Neural progenitor cell (in vitro differentiated cells): ENCODE data around the gene ZNF267. TPM values are rescaled to one million over a fixed set of nuclear protein-coding genes. Genes with fewer than 3 reads are reported as not detected.

ENCODE experiments used
- DNase-seq: peaks from one replicate; pipeline ENCODE4 v3.0.0-alpha.2; 2016; ENCODE audit warnings: low spot score
- H2AFZ ChIP-seq: fragments of 200-600 bp; sonication (generic); replicated peaks from 2 replicates; pipeline ENCODE4 v1.6.1; 2016; ENCODE audit warnings: antibody characterized with exemption
- H3F3A ChIP-seq: fragments of 200-600 bp; sonication (generic); 2 replicates; pipeline ENCODE4 v1.6.1; 2016; ENCODE audit warnings: antibody characterized with exemption, low read depth
- H3K27ac ChIP-seq: fragments of 200-600 bp; sonication (generic); 2 replicates; pipeline ENCODE4 v1.5.1; 2016; ENCODE audit warnings: mild to moderate bottlenecking
- H3K27me3 ChIP-seq: fragments of 200-600 bp; sonication (generic); 2 replicates; pipeline ENCODE4 v1.6.1; 2016; ENCODE audit warnings: mild to moderate bottlenecking, moderate library complexity
- H3K36me3 ChIP-seq: fragments of 200-600 bp; sonication (generic); 2 replicates; pipeline ENCODE4 v1.5.1; 2016
- H3K4me1 ChIP-seq: fragments of 200-600 bp; sonication (generic); 2 replicates; pipeline ENCODE4 v1.6.1; 2016; ENCODE audit warnings: mixed run types
- H3K4me2 ChIP-seq: fragments of 200-600 bp; sonication (generic); 2 replicates; pipeline ENCODE4 v1.6.1; 2016
- H3K4me3 ChIP-seq: fragments of 200-600 bp; sonication (generic); 2 replicates; pipeline ENCODE4 v1.5.1; 2016
- H3K79me2 ChIP-seq: fragments of 200-600 bp; sonication (generic); 2 replicates; pipeline ENCODE4 v1.6.1; 2016; ENCODE audit warnings: low read depth
- H3K9ac ChIP-seq: fragments of 200-600 bp; sonication (generic); 2 replicates; pipeline ENCODE4 v1.6.1; 2016
- H3K9me3 ChIP-seq: fragments of 200-600 bp; sonication (generic); 2 replicates; pipeline ENCODE4 v1.5.1; 2016; ENCODE audit warnings: low read depth
- H4K20me1 ChIP-seq: fragments of 200-600 bp; sonication (generic); 2 replicates; pipeline ENCODE4 v1.6.1; 2016; ENCODE audit warnings: low read depth
- H3K27ac Mint-ChIP-seq: 3 replicates; pipeline ENCODE4 v1.8.0; 2021; ENCODE audit warnings: mixed read lengths
- H3K27me3 Mint-ChIP-seq: 2 replicates; pipeline ENCODE4 v1.8.0; 2022; ENCODE audit warnings: low read depth, mild to moderate bottlenecking, inconsistent platforms, moderate library complexity, mixed read lengths; ENCODE audit not compliant: insufficient read depth
- H3K36me3 Mint-ChIP-seq: 3 replicates; pipeline ENCODE4 v1.8.0; 2021; ENCODE audit warnings: mixed read lengths
- H3K4me1 Mint-ChIP-seq: 3 replicates; pipeline ENCODE4 v1.8.0; 2021; ENCODE audit warnings: mixed read lengths
- H3K4me3 Mint-ChIP-seq: 3 replicates; pipeline ENCODE4 v1.8.0; 2021; ENCODE audit warnings: mild to moderate bottlenecking, moderate library complexity, mixed read lengths
- H3K9me3 Mint-ChIP-seq: 3 replicates; pipeline ENCODE4 v1.8.0; 2020; ENCODE audit warnings: mixed read lengths
- CTCF ChIP-seq: fragments of 200-600 bp; sonication (generic); IDR thresholded peaks from 2 replicates; pipeline ENCODE4 v1.5.1; 2017; ENCODE audit warnings: antibody characterized with exemption, mild to moderate bottlenecking
- EZH2 ChIP-seq: fragments of 200-600 bp; sonication (generic); IDR thresholded peaks from 2 replicates; pipeline ENCODE4 v1.6.1; 2017; ENCODE audit warnings: antibody characterized with exemption, mild to moderate bottlenecking, moderate library complexity
- EZH2phosphoT487 ChIP-seq: fragments of 200-600 bp; sonication (generic); IDR thresholded peaks from 2 replicates; pipeline ENCODE4 v1.6.1; 2017; ENCODE audit warnings: antibody characterized with exemption
- total RNA-seq: library from RNA; depleted of rRNA; stranded (reverse); fragments of >200 nt; gene quantifications from 2 replicates; pipeline ENCODE4 v1.2.3, GENCODE V29; 2015; ENCODE audit warnings: low replicate concordance

ZNF267 gene
- total RNA-seq, 1 donor from 2014 or later, result 22.0 TPM

GRCh38 chr16:31879937-31880321, 6.3 kb downstream of the ZNF267 start:
- H3K36me3 Mint-ChIP-seq, result peaks cover 71% of the 10 kb centered on the region

GRCh38 chr16:31880322-31880979, 6.8 kb downstream of the ZNF267 start:
- Histone ChIP-seq H3K27ac (no peak overlapping the region), H3K27me3 (no peaks in the 10 kb centered on the region), H3K4me2 (no peak overlapping the region), H3K9ac (no peak overlapping the region), H3F3A (no peaks in the 10 kb centered on the region), H4K20me1 (peaks cover 17% of the 10 kb centered on the region), H3K36me3 (peaks cover 3% of the 10 kb centered on the region), H3K4me3 (no peak overlapping the region), H3K9me3 (no peaks in the 10 kb centered on the region), H3K4me1 (peaks cover 14% of the 10 kb centered on the region), H3K79me2 (peaks cover 96% of the 10 kb centered on the region), H2AFZ (no peak overlapping the region)
- Mint-ChIP-seq H3K27me3 (peaks cover 7% of the 10 kb centered on the region), H3K4me1 (no peaks in the 10 kb centered on the region), H3K27ac (no peak overlapping the region), H3K9me3 (peaks cover 65% of the 10 kb centered on the region), H3K4me3 (no peak overlapping the region), H3K36me3 (peaks cover 76% of the 10 kb centered on the region)
- no peak for TF ChIP-seq CTCF
- DNase-seq, result no peak

More at GRCh38 chr16:31879937-31880321, 6.3 kb downstream of the ZNF267 start:
- Mint-ChIP-seq H3K27ac (no peak overlapping the region), H3K27me3 (peaks cover 7% of the 10 kb centered on the region), H3K4me3 (no peak overlapping the region), H3K4me1 (peaks cover 4% of the 10 kb centered on the region), H3K9me3 (peaks cover 60% of the 10 kb centered on the region)
- no peak overlapping the region for H2AFZ ChIP-seq
- TF ChIP-seq EZH2 (no peak), EZH2phosphoT487 (no peak), CTCF (no peak)
- peaks cover 99% of the 10 kb centered on the region for H3K79me2 ChIP-seq
- no peak overlapping the region for H3K4me2 ChIP-seq
- no peaks in the 10 kb centered on the region for H3K36me3 ChIP-seq
- no peak overlapping the region for H3K27ac ChIP-seq
- no peak overlapping the region for H3K4me3 ChIP-seq
- H3K4me1 ChIP-seq, result peaks cover 19% of the 10 kb centered on the region
- H3F3A ChIP-seq, result no peaks in the 10 kb centered on the region
- H3K9me3 ChIP-seq, result no peaks in the 10 kb centered on the region
- peaks cover 22% of the 10 kb centered on the region for H4K20me1 ChIP-seq
- no peaks in the 10 kb centered on the region for H3K27me3 ChIP-seq
- H3K9ac ChIP-seq, result no peak overlapping the region
- DNase-seq, result no peak

GRCh38 chr16:31886227-31886626, 12.6 kb downstream of the ZNF267 start:
- Histone ChIP-seq H3K4me1 (no peaks in the 10 kb centered on the region), H3K36me3 (peaks cover 46% of the 10 kb centered on the region), H4K20me1 (no peaks in the 10 kb centered on the region), H3K27ac (no peak overlapping the region), H2AFZ (no peak overlapping the region), H3K9ac (no peak overlapping the region), H3K4me3 (no peak overlapping the region), H3K4me2 (no peak overlapping the region), H3K79me2 (peaks cover 72% of the 10 kb centered on the region), H3K27me3 (no peaks in the 10 kb centered on the region), H3K9me3 (peaks cover 15% of the 10 kb centered on the region), H3F3A (no peaks in the 10 kb centered on the region)
- Mint-ChIP-seq H3K36me3 (peaks cover 81% of the 10 kb centered on the region), H3K9me3 (peaks cover 50% of the 10 kb centered on the region), H3K27me3 (no peaks in the 10 kb centered on the region), H3K27ac (no peak overlapping the region), H3K4me1 (no peaks in the 10 kb centered on the region), H3K4me3 (no peak overlapping the region)
- TF ChIP-seq EZH2phosphoT487, result no peak
- no peak for TF ChIP-seq CTCF
- TF ChIP-seq EZH2, result no peak
- DNase-seq, result no peak
